ENCODE results near the gene SNAP91.
"Not testable (repeated sequence)": the region's sequence is repeated elsewhere in the genome, so short reads cannot be mapped to it uniquely, and the experiment has no call there.

The SNAP91 gene, protein sequence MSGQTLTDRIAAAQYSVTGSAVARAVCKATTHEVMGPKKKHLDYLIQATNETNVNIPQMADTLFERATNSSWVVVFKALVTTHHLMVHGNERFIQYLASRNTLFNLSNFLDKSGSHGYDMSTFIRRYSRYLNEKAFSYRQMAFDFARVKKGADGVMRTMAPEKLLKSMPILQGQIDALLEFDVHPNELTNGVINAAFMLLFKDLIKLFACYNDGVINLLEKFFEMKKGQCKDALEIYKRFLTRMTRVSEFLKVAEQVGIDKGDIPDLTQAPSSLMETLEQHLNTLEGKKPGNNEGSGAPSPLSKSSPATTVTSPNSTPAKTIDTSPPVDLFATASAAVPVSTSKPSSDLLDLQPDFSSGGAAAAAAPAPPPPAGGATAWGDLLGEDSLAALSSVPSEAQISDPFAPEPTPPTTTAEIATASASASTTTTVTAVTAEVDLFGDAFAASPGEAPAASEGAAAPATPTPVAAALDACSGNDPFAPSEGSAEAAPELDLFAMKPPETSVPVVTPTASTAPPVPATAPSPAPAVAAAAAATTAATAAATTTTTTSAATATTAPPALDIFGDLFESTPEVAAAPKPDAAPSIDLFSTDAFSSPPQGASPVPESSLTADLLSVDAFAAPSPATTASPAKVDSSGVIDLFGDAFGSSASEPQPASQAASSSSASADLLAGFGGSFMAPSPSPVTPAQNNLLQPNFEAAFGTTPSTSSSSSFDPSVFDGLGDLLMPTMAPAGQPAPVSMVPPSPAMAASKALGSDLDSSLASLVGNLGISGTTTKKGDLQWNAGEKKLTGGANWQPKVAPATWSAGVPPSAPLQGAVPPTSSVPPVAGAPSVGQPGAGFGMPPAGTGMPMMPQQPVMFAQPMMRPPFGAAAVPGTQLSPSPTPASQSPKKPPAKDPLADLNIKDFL

GRCh38 chr6:83708970-83709747 lies at the start of gene SNAP91:
SNAP91 (minus strand) TSS chr6:83709101; CDS start chr6:83707927, 1,174 bp downstream.
- H3K9me3 ChIP-seq (ENCODE audit: control insufficient read depth in 1 of 2, low read length in 2 of 2): peaks cover 0 to 9% of the 10 kb centered on the region in 2 donors
- peak within 1 kb of the TSS in 1 of 2 donors; percentile 72 for H3K4me3 ChIP-seq (ENCODE audit: low read depth in 1 of 2, low read length in 2 of 2)
- H3K4me1 ChIP-seq (ENCODE audit: control insufficient read depth in 1 of 2, insufficient read depth in 2 of 2, low read length in 2 of 2): peaks cover 0 to 18% of the 10 kb centered on the region in 2 donors
- no peaks in the 10 kb centered on the region for H3K36me3 ChIP-seq (ENCODE audit: control insufficient read depth in 1 of 2, insufficient read depth in 2 of 2, low read length in 2 of 2)
- H3K27ac ChIP-seq (ENCODE audit: low read length): no peak within 1 kb of the TSS
- peaks cover 20% of the 10 kb centered on the region for H3K27me3 ChIP-seq (ENCODE audit: low read depth, low read length)

DNA sequence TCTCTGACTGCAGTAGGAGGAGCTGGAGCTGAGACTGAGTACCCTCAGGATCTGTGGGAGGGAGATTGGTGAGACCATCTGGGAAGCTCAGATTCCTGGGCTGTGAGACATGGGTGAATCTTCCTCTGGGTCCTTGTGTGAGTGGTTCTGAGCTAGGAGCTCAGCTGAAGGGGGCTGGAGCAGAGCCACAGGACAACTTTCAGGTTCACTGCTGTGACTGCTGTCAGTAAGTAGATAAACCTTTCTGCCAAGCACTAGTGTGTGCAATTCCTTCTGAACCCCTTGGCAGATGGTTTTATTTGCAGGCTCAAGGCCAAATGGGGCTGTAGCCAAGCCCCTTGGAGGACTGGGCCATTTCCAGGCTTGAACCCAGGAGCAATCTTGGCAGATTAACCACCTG lies 49.6 kb upstream of the SNAP91 start:
- no peaks in the 10 kb centered on the region for H3K27me3 ChIP-seq (ENCODE audit: low read depth, low read length)

DNA sequence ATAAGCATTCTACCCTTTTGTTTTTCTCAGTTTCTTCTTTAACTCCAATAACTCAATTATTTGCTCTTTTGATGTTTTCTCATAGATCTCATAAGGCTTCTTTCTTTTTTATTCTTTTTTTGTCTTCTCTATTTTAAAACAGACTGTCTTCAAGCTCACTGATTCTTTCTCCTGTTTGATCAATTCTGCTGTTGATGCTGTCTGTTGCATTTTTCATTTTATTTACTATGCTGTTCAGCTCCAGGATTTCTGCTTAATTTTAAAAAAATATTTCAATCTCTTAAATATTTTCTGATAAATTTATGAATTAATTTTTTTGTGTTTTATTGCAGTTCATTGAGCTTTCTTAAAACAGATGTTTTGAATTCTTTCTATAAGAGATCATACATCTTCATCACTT lies 48.1 kb upstream of the SNAP91 start:
- Histone ChIP-seq H3K4me1 (ENCODE audit: control insufficient read depth in 1 of 2, insufficient read depth in 2 of 2, low read length in 2 of 2) (no peaks in the 10 kb centered on the region), H3K27ac (ENCODE audit: low read length) (no peak overlapping the region), H3K27me3 (ENCODE audit: low read depth, low read length) (no peaks in the 10 kb centered on the region), H3K4me3 (ENCODE audit: low read depth in 1 of 2, low read length in 2 of 2) (no peak overlapping the region), H3K36me3 (ENCODE audit: control insufficient read depth in 1 of 2, insufficient read depth in 2 of 2, low read length in 2 of 2) (no peaks in the 10 kb centered on the region), H3K9me3 (ENCODE audit: control insufficient read depth in 1 of 2, low read length in 2 of 2) (peaks cover 0 to 13% of the 10 kb centered on the region in 2 donors)

More for the DNA sequence above, 49.6 kb upstream of the SNAP91 start:
- no peak overlapping the region for H3K27ac ChIP-seq (ENCODE audit: low read length)
- H3K4me1 ChIP-seq (ENCODE audit: control insufficient read depth in 1 of 2, insufficient read depth in 2 of 2, low read length in 2 of 2): no peaks in the 10 kb centered on the region
- H3K4me3 ChIP-seq (ENCODE audit: low read depth in 1 of 2, low read length in 2 of 2): no peak overlapping the region
- peaks cover 0 to 10% of the 10 kb centered on the region in 2 donors for H3K9me3 ChIP-seq (ENCODE audit: control insufficient read depth in 1 of 2, low read length in 2 of 2)
- H3K36me3 ChIP-seq (ENCODE audit: control insufficient read depth in 1 of 2, insufficient read depth in 2 of 2, low read length in 2 of 2): no peaks in the 10 kb centered on the region

GRCh38 chr6:83756565-83756964 lies 47.7 kb upstream of the SNAP91 start:
- peaks cover 0 to 13% of the 10 kb centered on the region in 2 donors for H3K9me3 ChIP-seq (ENCODE audit: control insufficient read depth in 1 of 2, low read length in 2 of 2)
- no peaks in the 10 kb centered on the region for H3K4me1 ChIP-seq (ENCODE audit: control insufficient read depth in 1 of 2, insufficient read depth in 2 of 2, low read length in 2 of 2)

GRCh38 chr6:83752375-83752774 lies 43.5 kb upstream of the SNAP91 start:
- not testable (repeated sequence) for H3K9me3 ChIP-seq (ENCODE audit: control insufficient read depth in 1 of 2, low read length in 2 of 2); H3K36me3 ChIP-seq (ENCODE audit: control insufficient read depth in 1 of 2, insufficient read depth in 2 of 2, low read length in 2 of 2); H3K4me1 ChIP-seq (ENCODE audit: control insufficient read depth in 1 of 2, insufficient read depth in 2 of 2, low read length in 2 of 2); H3K4me3 ChIP-seq (ENCODE audit: low read depth in 1 of 2, low read length in 2 of 2); H3K27ac ChIP-seq (ENCODE audit: low read length); H3K27me3 ChIP-seq (ENCODE audit: low read depth, low read length)

More at GRCh38 chr6:83756565-83756964, 47.7 kb upstream of the SNAP91 start:
- Histone ChIP-seq H3K27me3 (ENCODE audit: low read depth, low read length) (no peaks in the 10 kb centered on the region), H3K27ac (ENCODE audit: low read length) (no peak overlapping the region), H3K4me3 (ENCODE audit: low read depth in 1 of 2, low read length in 2 of 2) (no peak overlapping the region), H3K36me3 (ENCODE audit: control insufficient read depth in 1 of 2, insufficient read depth in 2 of 2, low read length in 2 of 2) (no peaks in the 10 kb centered on the region)

- Histone ChIP-seq H3K9me3 (ENCODE audit: control insufficient read depth in 1 of 2, low read length in 2 of 2) (no peaks in the 10 kb centered on the region), H3K27ac (ENCODE audit: low read length) (no peak overlapping the region), H3K4me3 (ENCODE audit: low read depth in 1 of 2, low read length in 2 of 2) (no peak overlapping the region)
These were observed 32.2 kb upstream of the SNAP91 start for GRCh38 chr6:83741089-83741488.

GRCh38 chr6:83735461-83735860 lies 26.6 kb upstream of the SNAP91 start:
- no peaks in the 10 kb centered on the region for H3K4me1 ChIP-seq (ENCODE audit: control insufficient read depth in 1 of 2, insufficient read depth in 2 of 2, low read length in 2 of 2)
- H3K27ac ChIP-seq (ENCODE audit: low read length): no peak overlapping the region
- no peaks in the 10 kb centered on the region for H3K36me3 ChIP-seq (ENCODE audit: control insufficient read depth in 1 of 2, insufficient read depth in 2 of 2, low read length in 2 of 2)
- H3K9me3 ChIP-seq (ENCODE audit: control insufficient read depth in 1 of 2, low read length in 2 of 2): no peaks in the 10 kb centered on the region
- H3K27me3 ChIP-seq (ENCODE audit: low read depth, low read length): no peaks in the 10 kb centered on the region
- H3K4me3 ChIP-seq (ENCODE audit: low read depth in 1 of 2, low read length in 2 of 2): no peak overlapping the region

More at GRCh38 chr6:83741089-83741488, 32.2 kb upstream of the SNAP91 start:
- Histone ChIP-seq H3K4me1 (ENCODE audit: control insufficient read depth in 1 of 2, insufficient read depth in 2 of 2, low read length in 2 of 2) (no peaks in the 10 kb centered on the region), H3K36me3 (ENCODE audit: control insufficient read depth in 1 of 2, insufficient read depth in 2 of 2, low read length in 2 of 2) (no peaks in the 10 kb centered on the region), H3K27me3 (ENCODE audit: low read depth, low read length) (no peaks in the 10 kb centered on the region)

GRCh38 chr6:83729871-83730270 lies 21.0 kb upstream of the SNAP91 start:
- Histone ChIP-seq H3K4me3 (ENCODE audit: low read depth in 1 of 2, low read length in 2 of 2) (no peak overlapping the region), H3K27me3 (ENCODE audit: low read depth, low read length) (no peaks in the 10 kb centered on the region), H3K27ac (ENCODE audit: low read length) (no peak overlapping the region), H3K4me1 (ENCODE audit: control insufficient read depth in 1 of 2, insufficient read depth in 2 of 2, low read length in 2 of 2) (no peaks in the 10 kb centered on the region), H3K36me3 (ENCODE audit: control insufficient read depth in 1 of 2, insufficient read depth in 2 of 2, low read length in 2 of 2) (no peaks in the 10 kb centered on the region), H3K9me3 (ENCODE audit: control insufficient read depth in 1 of 2, low read length in 2 of 2) (no peaks in the 10 kb centered on the region)

- H3K4me1 ChIP-seq (ENCODE audit: control insufficient read depth in 1 of 2, insufficient read depth in 2 of 2, low read length in 2 of 2): no peaks in the 10 kb centered on the region
These were observed 14.0 kb upstream of the SNAP91 start for GRCh38 chr6:83722876-83723275.

GRCh38 chr6:83717809-83718208 lies 8.9 kb upstream of the SNAP91 start:
- Histone ChIP-seq H3K27ac (ENCODE audit: low read length) (no peak overlapping the region), H3K36me3 (ENCODE audit: control insufficient read depth in 1 of 2, insufficient read depth in 2 of 2, low read length in 2 of 2) (no peaks in the 10 kb centered on the region), H3K4me3 (ENCODE audit: low read depth in 1 of 2, low read length in 2 of 2) (no peak overlapping the region), H3K4me1 (ENCODE audit: control insufficient read depth in 1 of 2, insufficient read depth in 2 of 2, low read length in 2 of 2) (no peaks in the 10 kb centered on the region), H3K9me3 (ENCODE audit: control insufficient read depth in 1 of 2, low read length in 2 of 2) (no peaks in the 10 kb centered on the region), H3K27me3 (ENCODE audit: low read depth, low read length) (no peaks in the 10 kb centered on the region)

More at GRCh38 chr6:83722876-83723275, 14.0 kb upstream of the SNAP91 start:
- Histone ChIP-seq H3K9me3 (ENCODE audit: control insufficient read depth in 1 of 2, low read length in 2 of 2) (no peaks in the 10 kb centered on the region), H3K36me3 (ENCODE audit: control insufficient read depth in 1 of 2, insufficient read depth in 2 of 2, low read length in 2 of 2) (no peaks in the 10 kb centered on the region), H3K4me3 (ENCODE audit: low read depth in 1 of 2, low read length in 2 of 2) (no peak overlapping the region), H3K27me3 (ENCODE audit: low read depth, low read length) (no peaks in the 10 kb centered on the region), H3K27ac (ENCODE audit: low read length) (no peak overlapping the region)
